Raji (cell line): ENCODE data around the gene MPPED1.

ENCODE experiments used
- POLR2A ChIP-seq: IDR thresholded peaks from 2 replicates; pipeline ENCODE4 v1.6.1; 2011; ENCODE audit warnings: low read depth, low read length, control low read depth; ENCODE audit not compliant: insufficient read depth

MPPED1 gene

GRCh38 chr22:43532301-43533155, 120.7 kb downstream of the MPPED1 start:
- TF ChIP-seq POLR2A: no peak

GRCh38 chr22:43533156-43533530, 121.3 kb downstream of the MPPED1 start:
- no peak for TF ChIP-seq POLR2A

GRCh38 chr22:43533656-43534428, 122.0 kb downstream of the MPPED1 start:
- TF ChIP-seq POLR2A: no peak

DNA sequence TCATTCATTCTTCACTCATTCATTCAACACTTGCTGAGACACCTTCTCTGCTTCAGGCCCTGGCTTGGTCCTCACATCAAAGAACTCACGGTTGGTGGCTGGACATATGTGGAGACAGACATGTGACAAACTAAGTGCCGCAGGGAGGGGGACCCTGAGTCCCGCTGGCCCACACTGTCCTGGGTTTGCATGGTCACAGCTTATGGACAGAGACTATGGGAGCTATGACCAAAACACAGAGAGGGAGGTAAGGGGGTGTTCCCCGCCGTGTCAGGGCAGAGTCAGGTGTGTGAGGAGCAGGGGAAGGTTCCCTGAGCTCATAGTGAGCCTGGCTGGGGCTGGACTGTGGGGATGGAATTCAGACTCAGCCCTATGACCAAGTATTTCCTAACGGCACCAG, 123.1 kb downstream of the MPPED1 start:
- no peak for TF ChIP-seq POLR2A

GRCh38 chr22:43535336-43535735, 123.5 kb downstream of the MPPED1 start:
- no peak for TF ChIP-seq POLR2A

GRCh38 chr22:43535741-43536140, 123.9 kb downstream of the MPPED1 start:
- no peak for TF ChIP-seq POLR2A

- no peak for TF ChIP-seq POLR2A
These were observed 125.3 kb downstream of the MPPED1 start for GRCh38 chr22:43537019-43537585.

DNA sequence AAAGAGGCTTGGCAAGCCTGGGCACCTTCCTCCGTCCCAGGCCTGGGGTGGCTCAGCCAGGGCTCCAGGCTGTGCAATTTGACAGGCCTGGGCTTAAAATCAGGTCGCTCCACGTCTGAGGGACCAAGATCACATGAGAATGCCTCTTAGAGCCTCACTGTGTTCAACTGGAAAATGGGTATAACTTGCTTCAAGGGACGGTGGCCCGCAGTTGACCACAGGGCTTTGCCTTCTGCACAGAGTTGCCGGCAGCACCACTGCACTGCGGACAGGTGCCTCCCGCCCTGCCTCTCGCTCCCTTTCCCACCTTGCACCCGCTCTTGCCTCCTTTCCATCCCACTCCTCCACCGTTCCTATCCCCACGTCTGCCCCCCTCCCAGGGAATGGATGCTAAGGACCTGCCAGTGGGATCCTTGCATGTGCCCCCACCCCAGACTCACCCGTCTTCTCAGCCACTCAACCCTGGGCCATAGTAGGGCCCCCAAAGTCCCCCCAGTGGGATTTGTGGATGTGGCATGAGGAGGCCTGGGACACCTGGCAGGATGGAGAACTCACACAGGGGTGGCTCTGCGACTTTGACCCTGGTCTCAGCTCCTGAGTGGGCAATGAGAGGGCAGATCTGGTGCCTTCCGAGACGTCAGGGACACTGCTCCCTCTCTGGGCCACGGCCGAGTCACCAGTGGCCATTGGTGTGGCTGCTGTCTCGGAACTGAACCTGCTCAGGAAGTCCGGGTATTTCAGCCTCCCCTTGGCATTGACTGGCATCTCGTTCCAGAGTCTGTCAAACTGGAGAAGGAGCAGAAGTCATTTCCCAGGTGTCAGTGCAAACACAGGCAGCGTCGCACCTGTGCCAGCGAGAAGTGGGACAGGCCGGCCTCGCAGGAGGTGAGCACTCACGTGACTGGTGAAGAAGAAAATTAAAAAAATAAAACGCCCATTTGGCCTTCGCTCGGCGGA, 128.0 kb downstream of the MPPED1 start:
- no peak for TF ChIP-seq POLR2A

DNA sequence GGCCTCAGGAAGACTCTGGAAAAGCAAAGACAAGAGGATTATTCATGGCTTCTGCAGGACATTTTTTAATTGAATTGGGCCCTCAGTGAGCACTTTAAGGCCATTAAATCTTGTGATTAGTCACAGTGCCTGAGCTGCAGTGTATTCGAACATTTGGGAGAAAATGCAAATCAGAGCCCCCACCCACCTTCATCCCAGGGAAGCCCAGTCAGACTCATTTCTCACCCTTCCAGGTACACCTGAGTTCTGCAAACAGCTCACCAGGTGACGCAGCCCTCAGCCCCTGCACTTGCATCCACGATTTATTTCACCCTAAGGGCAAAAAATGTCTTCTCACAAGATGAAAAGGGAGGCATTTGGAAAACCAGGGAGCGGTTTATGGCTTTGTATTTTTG, 128.7 kb downstream of the MPPED1 start:
- no peak for TF ChIP-seq POLR2A

DNA sequence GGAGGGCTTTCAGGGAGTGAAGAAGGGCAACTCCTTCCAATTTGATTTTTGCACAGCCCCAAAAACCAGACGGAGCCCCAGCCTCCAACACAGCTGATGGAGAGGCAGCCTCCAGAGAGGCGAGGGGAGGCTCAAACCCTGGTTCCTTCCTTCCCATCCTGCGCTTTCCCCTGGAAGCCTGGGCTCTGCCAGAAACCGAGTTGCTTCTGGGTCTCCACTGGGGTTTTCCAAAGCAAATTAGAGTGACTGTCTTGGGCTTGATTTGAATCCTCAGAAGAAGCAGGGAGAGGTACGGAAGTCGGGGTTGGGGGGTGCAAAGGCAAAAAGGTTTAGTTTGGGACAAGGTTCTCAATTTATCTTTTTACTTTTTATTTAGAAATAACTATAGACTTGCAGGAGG, 129.2 kb downstream of the MPPED1 start:
- TF ChIP-seq POLR2A: no peak

DNA sequence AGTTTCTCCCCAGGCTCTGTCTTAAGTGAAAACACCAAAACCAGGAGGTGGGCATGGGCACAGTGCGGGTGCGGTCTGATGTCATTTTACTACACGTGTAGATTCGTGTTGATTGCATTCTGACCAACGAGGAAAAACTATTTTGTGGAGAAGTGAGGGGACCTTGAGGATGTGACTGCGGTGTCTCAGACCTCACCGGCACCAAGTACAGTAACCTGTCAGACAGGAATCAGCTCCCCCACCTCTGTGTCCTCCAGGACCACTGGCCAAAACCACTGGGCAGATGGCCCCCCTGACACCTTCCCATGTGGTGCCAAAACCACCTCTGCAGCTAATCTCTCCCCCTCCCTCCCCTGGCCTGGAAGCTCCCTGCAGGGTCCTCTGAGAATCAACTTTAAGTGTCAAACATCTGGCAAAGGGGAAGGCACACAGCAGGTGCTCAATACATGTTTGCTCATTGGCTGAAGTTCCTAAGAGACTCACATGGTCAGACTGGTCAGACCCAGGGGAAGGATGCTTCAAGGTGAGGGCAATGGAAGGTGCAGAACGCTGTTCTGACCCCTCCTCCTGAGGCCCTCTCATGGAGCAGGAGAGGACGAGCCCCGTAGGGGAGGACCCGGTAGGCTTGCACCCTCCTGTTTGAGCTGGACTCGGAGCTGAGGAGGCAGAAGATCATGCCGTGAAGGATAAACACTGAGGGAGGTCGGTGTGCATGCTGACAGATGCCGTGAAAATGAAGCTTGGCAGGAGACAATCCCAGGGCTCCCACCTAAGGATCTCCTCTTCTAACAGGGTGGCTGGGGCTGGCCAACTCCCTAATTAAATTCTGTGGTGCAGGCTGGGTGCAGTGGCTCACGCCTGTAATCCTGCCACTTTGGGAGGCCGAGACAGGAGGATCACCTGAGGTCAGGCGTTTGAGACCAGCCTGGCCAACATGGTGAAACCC, 129.9 kb downstream of the MPPED1 start:
- no peak for TF ChIP-seq POLR2A

- TF ChIP-seq POLR2A: no peak
These were observed 131.1 kb downstream of the MPPED1 start for GRCh38 chr22:43542681-43543521.
